ENCODE data around the gene RNPEPL1.

RNPEPL1 gene

GRCh38 chr2:240593703-240594451, 25.6 kb downstream of the RNPEPL1 start:
- DNase-seq: no peak

GRCh38 chr2:240594511-240595380, 26.5 kb downstream of the RNPEPL1 start:
- DNase-seq: no peak

- DNase-seq: peak; percentile 44
Measured at GRCh38 chr2:240595381-240596079, 27.2 kb downstream of the RNPEPL1 start.

- DNase-seq: no peak
Measured at GRCh38 chr2:240596080-240596460, 27.8 kb downstream of the RNPEPL1 start.

GRCh38 chr2:240596491-240596931, 28.2 kb downstream of the RNPEPL1 start:
- DNase-seq: no peak

- no peak for DNase-seq
Measured at GRCh38 chr2:240597054-240597418, 28.8 kb downstream of the RNPEPL1 start.

- no peak for DNase-seq
Measured at GRCh38 chr2:240597419-240598181, 29.3 kb downstream of the RNPEPL1 start.

- DNase-seq: no peak
Measured at GRCh38 chr2:240598311-240598911, 30.1 kb downstream of the RNPEPL1 start.

- no peak for DNase-seq
Measured at GRCh38 chr2:240599141-240599583, 30.9 kb downstream of the RNPEPL1 start.

- no peak for DNase-seq
Measured at GRCh38 chr2:240600451-240600961, 32.2 kb downstream of the RNPEPL1 start.

GRCh38 chr2:240601061-240601830, 33.0 kb downstream of the RNPEPL1 start:
- DNase-seq: no peak

GRCh38 chr2:240601831-240602160, 33.5 kb downstream of the RNPEPL1 start:
- DNase-seq: no peak

GRCh38 chr2:240602266-240603050, 34.2 kb downstream of the RNPEPL1 start:
- DNase-seq: no peak

- DNase-seq: no peak
Measured at GRCh38 chr2:240603081-240603835, 35.0 kb downstream of the RNPEPL1 start.

- DNase-seq: no peak
Measured at GRCh38 chr2:240603846-240604245, 35.6 kb downstream of the RNPEPL1 start.

- DNase-seq: no peak
Measured at GRCh38 chr2:240604291-240604938, 36.1 kb downstream of the RNPEPL1 start.

GRCh38 chr2:240604939-240605716, 36.8 kb downstream of the RNPEPL1 start:
- no peak for DNase-seq
